HG02870 (cell line): ENCODE data around the gene CDX2.

ENCODE experiments used
- ATAC-seq: cut with Tn5 transposase; IDR thresholded peaks from one replicate; pipeline ENCODE4 v1.9.1; 2021; ENCODE audit warnings: mild to moderate bottlenecking, moderate library complexity; ENCODE audit not compliant: unreplicated experiment

CDX2 gene

DNA sequence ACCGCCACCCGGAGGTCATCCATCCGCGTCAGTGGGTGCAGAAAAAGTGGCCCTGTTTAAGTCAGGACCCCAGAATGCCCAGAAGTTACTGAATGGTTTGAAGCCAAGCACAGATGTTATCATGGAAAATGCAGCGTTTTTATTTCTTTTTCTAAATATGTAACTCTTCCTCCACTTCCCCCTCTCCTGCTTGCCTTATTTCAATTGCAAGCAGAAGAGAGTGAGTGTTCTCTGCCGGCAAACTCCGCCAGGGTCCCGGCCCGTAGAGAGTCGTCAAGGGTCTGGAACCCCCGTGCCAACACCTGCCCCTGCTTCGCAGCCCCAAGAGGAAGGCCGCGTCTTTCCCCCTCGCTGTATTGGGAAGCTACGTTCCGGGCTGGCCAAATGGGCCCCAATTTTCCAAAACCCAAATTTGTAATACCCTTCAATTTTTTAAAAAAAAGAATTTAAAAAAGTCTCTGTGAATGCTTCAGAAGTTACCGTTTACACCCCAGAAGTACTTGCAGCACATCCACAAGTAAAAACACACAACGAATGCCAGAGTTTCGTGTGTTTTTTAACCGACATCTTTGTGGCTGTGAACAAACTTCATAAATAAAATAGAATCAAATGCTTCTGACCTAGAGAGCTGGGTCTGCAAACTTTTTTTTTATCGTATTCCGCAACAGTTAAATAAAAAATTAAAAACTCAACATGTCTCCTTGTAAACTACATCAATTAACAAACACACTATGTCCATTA lies 50.0 kb downstream of the CDX2 start:
- no peak for ATAC-seq

DNA sequence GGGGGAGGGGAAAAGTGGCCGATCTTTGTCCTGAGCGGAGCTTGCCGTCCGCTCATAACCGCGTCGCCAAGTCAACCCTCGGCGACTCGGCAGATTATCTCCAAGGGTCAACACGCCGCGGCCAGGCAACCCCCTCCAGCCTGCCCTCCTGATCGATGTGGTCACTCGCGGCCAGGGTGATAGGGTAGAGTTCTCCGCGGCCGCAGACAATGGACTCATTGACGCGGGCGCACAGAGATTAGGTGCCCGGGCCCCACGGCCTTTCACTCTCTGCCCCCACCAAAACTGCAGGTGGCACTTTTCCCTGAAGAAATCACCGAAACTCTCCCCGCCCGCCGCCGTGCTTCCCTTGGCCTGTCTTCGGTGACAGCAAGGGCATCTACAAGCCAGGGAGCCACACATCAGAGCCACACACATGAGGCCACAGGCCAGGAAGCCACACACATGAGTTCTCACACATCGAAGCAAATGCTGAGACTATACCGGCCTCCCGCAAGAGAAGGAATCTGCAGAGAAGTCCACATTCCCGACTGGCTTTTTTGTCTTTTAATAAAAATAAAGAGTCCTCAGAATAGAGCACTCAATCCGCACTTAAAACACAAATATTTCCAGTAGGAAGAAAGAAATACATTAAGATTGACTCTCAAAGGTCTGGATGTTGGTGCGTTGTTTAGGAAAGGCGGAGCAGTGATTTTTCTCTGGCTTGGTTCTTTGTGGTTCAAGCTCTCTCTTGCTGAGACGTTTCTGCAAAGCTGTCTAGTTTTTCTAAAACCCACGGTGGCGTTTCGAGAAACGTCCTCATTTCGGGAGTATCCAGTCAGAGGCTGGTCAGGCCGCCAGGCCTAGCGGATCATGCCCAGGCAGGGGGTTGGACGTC lies 50.8 kb downstream of the CDX2 start:
- ATAC-seq: no peak

DNA sequence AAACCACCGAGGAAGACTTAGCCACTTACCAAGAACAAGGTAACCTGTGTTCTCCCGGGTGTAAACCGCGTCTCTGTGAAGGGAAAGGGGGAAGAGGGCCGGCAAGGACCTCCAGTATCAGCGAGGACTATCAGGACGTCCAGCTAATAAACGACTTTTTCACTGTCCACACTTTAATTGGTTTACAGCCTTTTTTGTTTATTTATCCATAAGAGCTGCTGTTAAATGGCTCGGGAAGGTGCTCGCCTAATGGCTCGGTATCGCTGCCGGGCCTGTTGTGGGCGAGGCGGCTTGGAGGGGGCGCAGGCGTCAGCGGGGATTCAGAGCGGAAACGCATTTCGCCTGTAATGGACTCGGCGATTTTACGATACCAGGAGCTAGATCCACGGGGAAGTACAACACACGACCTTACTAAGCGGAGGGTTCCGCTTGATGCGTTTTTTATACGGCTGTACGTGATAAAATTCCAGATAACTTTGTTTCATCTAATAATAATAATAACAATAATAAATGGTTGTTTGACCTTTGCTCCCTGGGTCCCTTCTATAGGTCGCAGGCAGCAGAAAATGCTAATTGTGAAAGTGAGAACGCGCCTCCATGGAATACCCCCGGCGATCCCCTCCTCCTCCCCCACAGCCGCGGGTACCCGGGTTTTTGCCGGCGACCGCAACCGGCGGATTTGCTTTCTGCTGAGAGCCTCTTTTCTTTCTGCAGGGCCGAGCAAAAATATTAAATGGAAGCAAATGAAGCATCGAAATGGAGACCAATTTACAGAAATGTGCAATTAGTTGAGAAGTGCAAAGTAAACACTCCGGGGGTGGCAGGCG lies 51.8 kb downstream of the CDX2 start:
- ATAC-seq: no peak

GRCh38 chr13:27915301-27916207 lies 53.6 kb downstream of the CDX2 start:
- no peak for ATAC-seq

- ATAC-seq: no peak
These were observed 56.0 kb downstream of the CDX2 start for GRCh38 chr13:27913160-27913559.

GRCh38 chr13:27911521-27911920 lies 57.6 kb downstream of the CDX2 start:
- no peak for ATAC-seq
